Measurements from ENCODE around the gene SMIM45.

SMIM45 gene

DNA sequence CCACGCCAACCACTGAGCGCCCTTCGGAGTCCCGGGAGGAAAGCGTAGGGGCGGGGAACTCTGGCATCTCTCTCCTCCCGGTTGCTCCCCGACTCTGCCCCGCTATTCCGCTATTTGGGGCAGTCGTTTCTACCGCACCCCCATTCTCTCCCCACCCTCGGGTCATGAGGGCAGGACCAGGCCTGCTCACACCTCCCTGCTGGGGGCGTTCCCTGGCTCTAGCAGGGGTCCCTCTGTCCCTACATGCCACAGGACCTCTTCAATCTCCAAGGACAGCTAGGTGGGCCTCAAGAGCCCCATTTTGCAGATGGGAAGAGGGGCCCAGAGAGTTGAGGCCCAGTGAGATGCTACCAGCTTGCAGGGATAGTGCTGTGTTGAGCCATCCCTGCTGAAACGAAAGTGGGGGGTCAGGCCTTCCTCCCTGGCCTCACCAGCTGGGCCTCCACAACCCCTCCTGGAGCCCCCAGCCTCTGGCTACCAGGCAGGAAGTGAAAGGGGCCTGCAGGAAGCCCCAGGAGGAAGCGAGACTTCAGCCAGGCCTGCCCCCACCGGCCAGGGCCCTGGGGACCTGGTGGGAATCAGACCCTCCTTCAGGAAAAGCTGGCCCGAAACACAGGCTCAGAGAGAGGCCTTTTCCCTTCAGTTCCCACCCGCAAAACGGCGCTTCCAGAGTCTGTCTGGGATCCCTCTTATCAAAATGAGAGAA lies 31.5 kb upstream of the SMIM45 start:
- no peak for TF ChIP-seq CTCF (IDR thresholded peaks at IDR 0.05; ENCODE audit: low read depth, low read length)
- H3K4me3 ChIP-seq (ENCODE audit: low read depth, low read length) = no peak overlapping the region
- DNase-seq (ENCODE audit: low read depth, low spot score) = no peak
- in situ Hi-C loops (cut with HindIII; ENCODE audit: low sequenced_read_pairs) = no loop called here

GRCh38 chr22:41922328-41922727 lies 29.6 kb upstream of the SMIM45 start:
- H3K4me3 ChIP-seq (ENCODE audit: low read depth, low read length) = no peak overlapping the region
- in situ Hi-C loops (cut with HindIII; ENCODE audit: low sequenced_read_pairs) = no loop called here
- TF ChIP-seq CTCF (IDR thresholded peaks at IDR 0.05; ENCODE audit: low read depth, low read length) = no peak
- DNase-seq (ENCODE audit: low read depth, low spot score) = no peak

- H3K4me3 ChIP-seq (ENCODE audit: low read depth, low read length) = no peak overlapping the region
- TF ChIP-seq CTCF (IDR thresholded peaks at IDR 0.05; ENCODE audit: low read depth, low read length) = no peak
- DNase-seq (ENCODE audit: low read depth, low spot score) = no peak
- in situ Hi-C loops (cut with HindIII; ENCODE audit: low sequenced_read_pairs) = no loop called here
These were observed 28.9 kb upstream of the SMIM45 start for GRCh38 chr22:41922940-41923594.

DNA sequence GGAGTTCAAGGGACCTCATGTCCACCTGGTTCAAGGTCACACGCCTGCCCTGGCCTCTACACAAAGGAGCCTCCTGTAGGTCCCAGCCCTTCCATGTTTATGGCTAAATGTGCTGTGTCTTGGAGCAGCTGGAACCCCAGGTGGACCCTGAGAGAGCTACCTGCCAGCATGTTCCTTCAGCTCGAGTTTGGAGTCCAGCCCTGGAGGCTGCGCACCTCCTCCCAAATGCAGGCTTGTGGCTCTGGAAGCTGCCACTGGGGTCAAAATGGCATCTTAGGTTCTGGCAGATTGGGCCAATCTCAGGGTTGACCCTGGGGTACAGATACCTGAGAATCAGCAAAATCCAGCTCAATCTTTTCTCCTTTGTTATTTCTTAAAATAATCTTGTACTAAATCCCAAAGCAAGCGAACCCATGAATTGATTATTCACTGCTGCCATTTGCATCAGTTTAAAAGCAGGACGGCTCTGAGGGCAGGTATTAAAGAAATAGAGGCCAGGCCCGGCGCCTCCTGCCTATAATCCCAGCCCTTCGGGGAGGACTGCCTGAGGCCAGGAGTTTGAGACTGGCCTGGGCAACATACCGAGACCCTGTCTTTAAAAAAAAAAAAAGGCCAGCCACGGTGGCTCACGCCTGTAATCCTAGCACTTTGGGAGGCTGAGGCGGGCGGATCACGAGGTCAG lies 28.2 kb upstream of the SMIM45 start:
- no peak for DNase-seq (ENCODE audit: low read depth, low spot score)
- in situ Hi-C loops (cut with HindIII; ENCODE audit: low sequenced_read_pairs) = no loop called here
- TF ChIP-seq CTCF (IDR thresholded peaks at IDR 0.05; ENCODE audit: low read depth, low read length) = no peak

GRCh38 chr22:41925783-41926460 lies 26.0 kb upstream of the SMIM45 start:
- TF ChIP-seq CTCF (IDR thresholded peaks at IDR 0.05; ENCODE audit: low read depth, low read length) = peak; percentile 63
- in situ Hi-C loops (cut with HindIII; ENCODE audit: low sequenced_read_pairs) = no loop called here
- peak; percentile 12 for DNase-seq (ENCODE audit: low read depth, low spot score)
- H3K4me3 ChIP-seq (ENCODE audit: low read depth, low read length) = no peak overlapping the region

More for the DNA sequence above, 28.2 kb upstream of the SMIM45 start:
- no peak overlapping the region for H3K4me3 ChIP-seq (ENCODE audit: low read depth, low read length)

- in situ Hi-C loops (cut with HindIII; ENCODE audit: low sequenced_read_pairs) = no loop called here
- H3K4me3 ChIP-seq (ENCODE audit: low read depth, low read length) = no peak overlapping the region
- no peak for TF ChIP-seq CTCF (IDR thresholded peaks at IDR 0.05; ENCODE audit: low read depth, low read length)
- DNase-seq (ENCODE audit: low read depth, low spot score) = no peak
These were observed 24.1 kb upstream of the SMIM45 start for GRCh38 chr22:41927813-41928212.

Data from astrocyte of the spinal cord (primary cell).